Lung (tissue), 12 donors: ENCODE results near the gene BSN. TPM values are rescaled to one million over a fixed set of nuclear protein-coding genes. Genes with fewer than 3 reads are reported as not detected.

Source experiments
- ATAC-seq: fragments of 200-7000 bp; cut with Tn5 transposase; one replicate; pipeline ENCODE4 v1.9.1; 2020; ENCODE audit warnings: moderate number of reproducible peaks; ENCODE audit not compliant: insufficient read depth, low FRiP score
- DNase-seq, 3 donors: peaks; one replicate each; pipeline ENCODE4 v3.0.0-alpha.2; 2013 to 2017
- H3K27ac ChIP-seq, 2 donors: one replicate each; pipeline ENCODE4 v1.5.1; 2013; ENCODE audit warnings: mild to moderate bottlenecking in 2 of 2, moderate library complexity in 2 of 2, control low read depth in 1 of 2, inconsistent platforms in 1 of 2, low read depth in 1 of 2, low read length in 1 of 2
- H3K27me3 ChIP-seq, 3 donors: one replicate each; pipeline ENCODE4 v1.5.1; 2013; ENCODE audit warnings: low read length in 2 of 3; ENCODE audit not compliant: control insufficient read depth in 3 of 3, insufficient read depth in 3 of 3
- H3K36me3 ChIP-seq, 4 donors: one replicate each; pipeline ENCODE4 v1.5.1; 2013; ENCODE audit warnings: low read length in 4 of 4, mild to moderate bottlenecking in 1 of 4, moderate library complexity in 1 of 4; ENCODE audit not compliant: control insufficient read depth in 4 of 4, insufficient read depth in 4 of 4
- H3K4me1 ChIP-seq, 5 donors: one replicate each; pipeline ENCODE4 v1.5.1; 2013; ENCODE audit warnings: low read length in 5 of 5, mild to moderate bottlenecking in 2 of 5, moderate library complexity in 1 of 5; ENCODE audit not compliant: control insufficient read depth in 5 of 5, insufficient read depth in 5 of 5
- H3K4me3 ChIP-seq: one replicate; pipeline ENCODE4 v1.5.1; 2013; ENCODE audit warnings: mild to moderate bottlenecking, control low read depth, moderate library complexity
- H3K9ac ChIP-seq, 2 donors: one replicate each; pipeline ENCODE4 v1.5.1; 2013; ENCODE audit warnings: low read length in 2 of 2, control low read depth in 1 of 2; ENCODE audit not compliant: insufficient read depth in 1 of 2
- H3K9me3 ChIP-seq, 4 donors: one replicate each; pipeline ENCODE4 v1.5.1; 2013; ENCODE audit warnings: low read length in 3 of 4, mild to moderate bottlenecking in 1 of 4, moderate library complexity in 1 of 4; ENCODE audit not compliant: control insufficient read depth in 4 of 4, insufficient read depth in 3 of 4
- CTCF ChIP-seq: IDR thresholded peaks from 2 replicates; pipeline ENCODE4 v1.5.1; 2012; ENCODE audit warnings: mild to moderate bottlenecking; ENCODE audit errors: control extremely low read depth, extremely low read depth
- WGBS, 2 donors: extraction: QIAGEN DNeasy Blood & Tissue Kit; methylation state at CpG; one replicate each; pipeline ENCODE4 v1.1.7; 2013; 5-methylcytosine and 5-hydroxymethylcytosine counted together
- polyA plus RNA-seq, 2 donors: library from polyadenylated mRNA; stranded (reverse); fragments of 200-250 nt; gene quantifications; one replicate each; pipeline ENCODE4 v1.2.1, GENCODE V29; 2013
- total RNA-seq, 2 donors: library from RNA; depleted of rRNA in 1 of 2; stranded (reverse); fragments of >200 nt in 1 of 2; gene quantifications; one replicate each; pipeline ENCODE4 v1.2.1, GENCODE V29; 2014 to 2021
- donor health status: control.
- donor health status: control.
- donor health status: Bipolar disorder and iron deficiency.
- donor health status: healthy.
- donor health status: DM: yes; HTN: yes; CAD: no.

BSN gene
- total and polyA plus RNA-seq, 4 donors, result 0.09 to 0.71 (median 0.47) TPM

GRCh38 chr3:49593041-49593440 is 38.8 kb downstream of the BSN start:
- ATAC-seq (no peak), DNase-seq (no peak)
- H3K9me3 ChIP-seq, result no peaks in the 10 kb centered on the region
- no peaks in the 10 kb centered on the region for H3K36me3 ChIP-seq
- no peak overlapping the region for H3K4me3 ChIP-seq
- H3K9ac ChIP-seq, result no peak overlapping the region
- TF ChIP-seq CTCF, result no peak
- no peak overlapping the region for H3K27ac ChIP-seq
- 73 to 90% methylated on average over 2 of the region's 2 CpGs for WGBS, 2 donors
- no peaks in the 10 kb centered on the region for H3K27me3 ChIP-seq
- H3K4me1 ChIP-seq, result no peaks in the 10 kb centered on the region

- WGBS, 2 donors, result 98 to 100% methylated on average over 1 of the region's 1 CpG
- ATAC-seq, result no peak
These were observed 46.5 kb downstream of the BSN start for GRCh38 chr3:49600781-49601180.

GRCh38 chr3:49601358-49602048 is 47.2 kb downstream of the BSN start:
- DNase-seq (no peak), ATAC-seq (no peak)
- TF ChIP-seq CTCF, result no peak
- WGBS, 2 donors, result 91 to 93% methylated on average over 5 of the region's 5 CpGs
- H3K9me3 ChIP-seq, result no peaks in the 10 kb centered on the region
- H3K4me1 ChIP-seq, result no peaks in the 10 kb centered on the region
- no peak overlapping the region for H3K4me3 ChIP-seq
- no peaks in the 10 kb centered on the region for H3K27me3 ChIP-seq
- no peaks in the 10 kb centered on the region for H3K36me3 ChIP-seq
- no peak overlapping the region for H3K9ac ChIP-seq
- H3K27ac ChIP-seq, result no peak overlapping the region

More at GRCh38 chr3:49600781-49601180, 46.5 kb downstream of the BSN start:
- TF ChIP-seq CTCF, result no peak
- no peak for DNase-seq
- no peak overlapping the region for H3K9ac ChIP-seq
- H3K4me3 ChIP-seq, result no peak overlapping the region
- H3K27me3 ChIP-seq, result no peaks in the 10 kb centered on the region
- H3K27ac ChIP-seq, result no peak overlapping the region
- H3K4me1 ChIP-seq, result no peaks in the 10 kb centered on the region
- no peaks in the 10 kb centered on the region for H3K9me3 ChIP-seq
- H3K36me3 ChIP-seq, result no peaks in the 10 kb centered on the region
